Measurements from ENCODE around the gene EXOSC10. TPM values are rescaled to one million over a fixed set of nuclear protein-coding genes. Genes with fewer than 3 reads are reported as not detected.

Gene EXOSC10
- total and polyA plus RNA-seq, 2 of the 4 experiments (the other 2 are of a cell fraction) = 64.5 to 66.0 TPM

DNA sequence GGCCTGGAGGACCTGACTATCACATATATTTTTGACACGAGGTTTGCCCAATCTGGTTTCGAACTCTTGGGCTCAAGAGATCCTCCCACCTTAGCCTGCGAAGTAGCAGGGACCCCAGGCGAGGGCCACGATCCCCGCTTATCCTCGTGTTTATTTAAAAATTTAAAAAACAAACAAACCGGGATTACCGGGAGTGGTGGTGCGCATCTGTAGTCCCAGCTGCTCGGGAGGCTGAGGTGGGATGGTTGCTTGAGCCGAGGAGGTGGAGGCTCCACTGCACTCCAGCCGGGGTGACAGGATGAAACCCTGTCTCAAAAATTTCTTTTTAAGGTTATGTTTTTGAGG is 452 bp upstream of the EXOSC10 start:
- no peak overlapping the region for H2BK20ac ChIP-seq (ENCODE audit: low read depth, low read length)
- peak overlapping the region; percentile 90 for H3K4me2 ChIP-seq (ENCODE audit: low read depth, low read length)
- ATAC-seq (ENCODE audit: low read depth) = no peak
- peaks cover 16% of the 10 kb centered on the region for H3K36me3 ChIP-seq (ENCODE audit: control insufficient read depth, insufficient read depth, low read length)
- POLR2A ChIA-PET (ENCODE audit: unreplicated experiment) = interaction anchor here (1.3 kb wide), 1 partner anchor 12 kb away, joined by 3 read pairs; no protein-coding TSS in a partner anchor
- peak overlapping the region; percentile 95 for H2AFZ ChIP-seq (replicated peaks; ENCODE audit: low read length, poor library complexity)
- no peak overlapping the region for H3K56ac ChIP-seq (ENCODE audit: extremely low read depth, insufficient read depth, low read length)
- no peak overlapping the region for H2BK15ac ChIP-seq (ENCODE audit: low read depth, low read length)
- no peak for DNase-seq
- peak overlapping the region; percentile 68 for H3K27ac ChIP-seq (ENCODE audit: insufficient read depth, low read length)
- no CpG with 5 or more reads among the region's 13 CpGs for WGBS, 2 experiments (ENCODE audit: extremely low coverage in 2 of 2, insufficient read length in 1 of 2)
- H3K9me3 ChIP-seq (ENCODE audit: control insufficient read depth, insufficient read depth, low read length) = no peaks in the 10 kb centered on the region
- peak overlapping the region; percentile 59; the same call in 1 of the 2 replicates for H2AK5ac ChIP-seq (ENCODE audit: low read depth, low read length)
- peak overlapping the region; percentile 71 for H3K4ac ChIP-seq (ENCODE audit: low read depth, low read length)
- no peaks in the 10 kb centered on the region for H3K27me3 ChIP-seq (ENCODE audit: control insufficient read depth, insufficient read depth, low read length)
- no peak overlapping the region for H3K23ac ChIP-seq (ENCODE audit: low read depth, low read length)
- CTCF ChIA-PET = interaction anchor here (3.1 kb wide), 1 partner anchor 62 kb away, joined by 13 read pairs; no protein-coding TSS in a partner anchor
- peak overlapping the region; percentile 81 for H3K4me3 ChIP-seq (ENCODE audit: insufficient read depth, low read depth, low read length)
- H4K5ac ChIP-seq (ENCODE audit: low read depth, low read length) = peak overlapping the region; percentile 97
- dilution Hi-C loops (cut with HindIII; ENCODE audit: low sequenced_read_pairs, unreplicated experiment) (no loop called here), in situ Hi-C loops (cut with MboI; ENCODE audit: low sequenced_read_pairs) (no loop called here), intact Hi-C loops (cut with micrococcal nuclease) (no loop called here)
- H4K8ac ChIP-seq (ENCODE audit: low read depth in 2 of 2, low read length in 2 of 2) = peak overlapping the region; percentile 95 to 97
- no peaks in the 10 kb centered on the region for H4K20me1 ChIP-seq (ENCODE audit: insufficient read depth, low read length)
- no peaks in the 10 kb centered on the region for H3K9me1 ChIP-seq (ENCODE audit: insufficient read depth, low read length)
- peaks cover 8 to 12% of the 10 kb centered on the region in 2 experiments; a peak in 2 of 4 replicates for H3K79me1 ChIP-seq (ENCODE audit: low read depth in 1 of 2, low read length in 2 of 2)
- BruUV-seq (replicated peaks) = no TSS peak
- TF ChIP-seq SMC3 (IDR thresholded peaks at IDR 0.05; ENCODE audit: low read depth, low read length) (no peak), RAD21 (IDR thresholded peaks at IDR 0.05; ENCODE audit: low read length) (no peak), RFX5 (IDR thresholded peaks at IDR 0.05; ENCODE audit: low read depth, low read length) (no peak), POLR2A (IDR thresholded peaks at IDR 0.05; ENCODE audit: low read depth, low read length) (no peak), BHLHE40 (IDR thresholded peaks at IDR 0.05; ENCODE audit: low read depth, low read length) (no peak), FOS (IDR thresholded peaks at IDR 0.05; ENCODE audit: low read depth, low read length) (no peak), RCOR1 (IDR thresholded peaks at IDR 0.05; ENCODE audit: insufficient replicate concordance, low read length) (no peak), MXI1 (IDR thresholded peaks at IDR 0.05; ENCODE audit: borderline replicate concordance, low read depth, low read length) (no peak), NFE2L2 (IDR thresholded peaks at IDR 0.05; ENCODE audit: low read depth, low read length) (no peak), CHD1 (IDR thresholded peaks at IDR 0.05; ENCODE audit: low read depth, low read length) (no peak), MAFK (IDR thresholded peaks at IDR 0.05; ENCODE audit: low read depth, low read length) (no peak)
- TF ChIP-seq, protein P1, sequence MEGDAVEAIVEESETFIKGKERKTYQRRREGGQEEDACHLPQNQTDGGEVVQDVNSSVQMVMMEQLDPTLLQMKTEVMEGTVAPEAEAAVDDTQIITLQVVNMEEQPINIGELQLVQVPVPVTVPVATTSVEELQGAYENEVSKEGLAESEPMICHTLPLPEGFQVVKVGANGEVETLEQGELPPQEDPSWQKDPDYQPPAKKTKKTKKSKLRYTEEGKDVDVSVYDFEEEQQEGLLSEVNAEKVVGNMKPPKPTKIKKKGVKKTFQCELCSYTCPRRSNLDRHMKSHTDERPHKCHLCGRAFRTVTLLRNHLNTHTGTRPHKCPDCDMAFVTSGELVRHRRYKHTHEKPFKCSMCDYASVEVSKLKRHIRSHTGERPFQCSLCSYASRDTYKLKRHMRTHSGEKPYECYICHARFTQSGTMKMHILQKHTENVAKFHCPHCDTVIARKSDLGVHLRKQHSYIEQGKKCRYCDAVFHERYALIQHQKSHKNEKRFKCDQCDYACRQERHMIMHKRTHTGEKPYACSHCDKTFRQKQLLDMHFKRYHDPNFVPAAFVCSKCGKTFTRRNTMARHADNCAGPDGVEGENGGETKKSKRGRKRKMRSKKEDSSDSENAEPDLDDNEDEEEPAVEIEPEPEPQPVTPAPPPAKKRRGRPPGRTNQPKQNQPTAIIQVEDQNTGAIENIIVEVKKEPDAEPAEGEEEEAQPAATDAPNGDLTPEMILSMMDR (conservative IDR thresholded peaks at IDR 0.05; ENCODE audit: low read depth, low read length) = no peak
- TF ChIP-seq, protein P2, sequence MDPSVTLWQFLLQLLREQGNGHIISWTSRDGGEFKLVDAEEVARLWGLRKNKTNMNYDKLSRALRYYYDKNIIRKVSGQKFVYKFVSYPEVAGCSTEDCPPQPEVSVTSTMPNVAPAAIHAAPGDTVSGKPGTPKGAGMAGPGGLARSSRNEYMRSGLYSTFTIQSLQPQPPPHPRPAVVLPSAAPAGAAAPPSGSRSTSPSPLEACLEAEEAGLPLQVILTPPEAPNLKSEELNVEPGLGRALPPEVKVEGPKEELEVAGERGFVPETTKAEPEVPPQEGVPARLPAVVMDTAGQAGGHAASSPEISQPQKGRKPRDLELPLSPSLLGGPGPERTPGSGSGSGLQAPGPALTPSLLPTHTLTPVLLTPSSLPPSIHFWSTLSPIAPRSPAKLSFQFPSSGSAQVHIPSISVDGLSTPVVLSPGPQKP (IDR thresholded peaks at IDR 0.05; ENCODE audit: borderline replicate concordance, low read depth, low read length) = no peak
- H2BK120ac ChIP-seq (ENCODE audit: low read depth, low read length) = no peak overlapping the region
- peak overlapping the region; percentile 87 for H3K9ac ChIP-seq (ENCODE audit: low read depth, low read length)
- peak overlapping the region; percentile 61 for H3K14ac ChIP-seq (replicated peaks; ENCODE audit: low read depth, low read length)
- peak overlapping the region; percentile 29 for H2BK5ac ChIP-seq (ENCODE audit: low read depth, low read length, poor library complexity, severe bottlenecking)
- peak overlapping the region; percentile 81 for H4K91ac ChIP-seq (ENCODE audit: insufficient read depth, low read depth, low read length)
- H3K4me1 ChIP-seq (ENCODE audit: control insufficient read depth, insufficient read depth, low read length) = 0 out of 2 replicates have a peak, but pooled peaks cover 2% of the 10 kb centered on the region
- H3K18ac ChIP-seq (ENCODE audit: low read depth, low read length) = peak overlapping the region; percentile 28; the same call in 1 of the 2 replicates
- H2AK9ac ChIP-seq (replicated peaks; ENCODE audit: low read depth, low read length, poor library complexity) = peak overlapping the region; percentile 59

Measured in IMR-90 (cell line).